ENCODE results near the gene PVALEF. TPM values are rescaled to one million over a fixed set of nuclear protein-coding genes. Genes with fewer than 3 reads are reported as not detected.
A peak's percentile ranks its signal among the peaks of the same experiment; 100 is the strongest.

The PVALEF gene
- total and polyA plus RNA-seq, 2 of the 8 experiments (the other 6 are each of a cell fraction or from before 2014, with no cell fraction given), result 0.03 TPM; not detected in 1

- DNase-seq (ENCODE audit: low read depth in 1 of 2, low spot score in 2 of 2) (no peak), FAIRE-seq (no peak)
- POLR2A ChIA-PET (ENCODE audit: partially characterized antibody), result no interaction called here
- Histone ChIP-seq H4K8ac (ENCODE audit: extremely low read depth, insufficient read depth, low read length) (peak within 1 kb of the TSS; percentile 85), H4K91ac (replicated peaks; ENCODE audit: insufficient read length, low read length) (peak within 1 kb of the TSS; percentile 40), H3K4me3 (ENCODE audit: extremely low read depth in 1 of 4, insufficient read depth in 2 of 4, low read depth in 3 of 4, low read length in 4 of 4) (peak within 1 kb of the TSS; percentile 40 to 55 (median 46)), H2BK20ac (ENCODE audit: low read length) (no peak within 1 kb of the TSS), H3K56ac (replicated peaks; ENCODE audit: insufficient read length, low read depth, low read length) (no peak within 1 kb of the TSS), H3K18ac (ENCODE audit: extremely low read depth, low read length) (no peak within 1 kb of the TSS; the same call in 1 of the 2 replicates), H3K14ac (ENCODE audit: insufficient read length) (no peak within 1 kb of the TSS), H3K4ac (replicated peaks; ENCODE audit: insufficient read length, low read depth, low read length) (peak within 1 kb of the TSS; percentile 78), H3K4me1 (replicated peaks in 1 of 4; ENCODE audit: control insufficient read depth in 3 of 4, insufficient read depth in 4 of 4, low read length in 3 of 4) (peaks cover 0 to 12% (median 3%) of the 10 kb centered on the region in 4 experiments; a peak in 4 of 7 replicates), H3K27me3 (replicated peaks in 1 of 4; ENCODE audit: control insufficient read depth in 3 of 4, extremely low read depth in 1 of 4, insufficient read depth in 3 of 4, low read length in 3 of 4) (peaks cover 0 to 7% (median 4%) of the 10 kb centered on the region in 4 experiments; a peak in 5 of 7 replicates), H2BK120ac (replicated peaks; ENCODE audit: low read depth, low read length) (no peak within 1 kb of the TSS), H2BK5ac (ENCODE audit: low read depth, low read length) (peak within 1 kb of the TSS; percentile 24; the same call in 1 of the 2 replicates), H2AK5ac (ENCODE audit: low read depth, low read length) (no peak within 1 kb of the TSS), H2BK15ac (ENCODE audit: low read length) (peak within 1 kb of the TSS; percentile 46; the same call in 1 of the 2 replicates), H4K5ac (ENCODE audit: insufficient read length, low read depth, low read length) (no peak within 1 kb of the TSS), H4K20me1 (replicated peaks in 1 of 2; ENCODE audit: control insufficient read depth in 1 of 2, insufficient read depth in 2 of 2, low read length in 2 of 2) (peaks cover 0 to 9% of the 10 kb centered on the region in 2 experiments), H3K79me1 (ENCODE audit: low read depth, low read length) (no peaks in the 10 kb centered on the region; the same call in 1 of the 2 replicates), H3K4me2 (ENCODE audit: insufficient read depth in 1 of 2, low read depth in 2 of 2, low read length in 2 of 2) (peak within 1 kb of the TSS; percentile 63 to 75; a peak in 3 of 4 replicates), H2BK12ac (ENCODE audit: low read depth, low read length) (no peak within 1 kb of the TSS), H2AFZ (ENCODE audit: low read length) (no peak within 1 kb of the TSS), H3K27ac (ENCODE audit: low read depth, low read length) (no peak within 1 kb of the TSS), H3K23me2 (ENCODE audit: low read depth, low read length) (peaks cover 11% of the 10 kb centered on the region), H3K9ac (replicated peaks in 1 of 4; ENCODE audit: extremely low read depth in 1 of 4, low read depth in 3 of 4, low read length in 3 of 4) (peak within 1 kb of the TSS in 1 of 4 experiments; percentile 29; a peak in 1 of 7 replicates), H3K36me3 (ENCODE audit: control insufficient read depth in 2 of 4, insufficient read depth in 4 of 4, low read length in 3 of 4) (no peaks in the 10 kb centered on the region; a peak in 1 of 8 replicates), H3K23ac (ENCODE audit: insufficient read length) (no peak within 1 kb of the TSS), H3K79me2 (ENCODE audit: control insufficient read depth in 1 of 2, insufficient read depth in 2 of 2, low read length in 2 of 2) (peaks cover 0 to 4% of the 10 kb centered on the region in 2 experiments; a peak in 2 of 4 replicates), H3K9me3 (ENCODE audit: insufficient read depth in 2 of 2, low read depth in 1 of 2, low read length in 1 of 2) (no peaks in the 10 kb centered on the region)
- no CpG with 5 or more reads among the region's 62 CpGs for WGBS, 2 experiments (ENCODE audit: extremely low coverage in 1 of 2, insufficient coverage in 1 of 2, insufficient read length in 1 of 2, insufficient replicate concordance in 2 of 2, low coverage in 1 of 2, low lambda C conversion rate in 2 of 2, missing lambda C conversion rate in 1 of 2)
- CTCF ChIA-PET (ENCODE audit: partially characterized antibody), result interaction anchor here (1.3 kb wide), 1 partner anchor 35 kb away, joined by 4 read pairs; no protein-coding TSS in a partner anchor
- TF ChIP-seq BCL11A (IDR thresholded peaks at IDR 0.05; ENCODE audit: low read depth in 2 of 2, low read length in 2 of 2) (no peak), PHF8 (conservative IDR thresholded peaks at IDR 0.05; ENCODE audit: low read depth, low read length) (no peak), HDAC6 (IDR thresholded peaks at IDR 0.05; ENCODE audit: low read depth, low read length) (no peak)
Measured at GRCh38 chr17:81166033-81166492, 756 bp downstream of the PVALEF start, which contains the start of gene AATK. Gene AATK, minus strand, starts transcription at chr17:81166221. Its CDS starts 229 bp downstream, at chr17:81165992.
